ENCODE results near the gene SPNS2. TPM values are rescaled to one million over a fixed set of nuclear protein-coding genes. Genes with fewer than 3 reads are reported as not detected.

Gene SPNS2
- total and polyA plus RNA-seq, 10 of the 15 experiments (the other 5 are each of a cell fraction or from before 2014, with no cell fraction given), result 0.04 to 1.1 (median 0.23) TPM; not detected in 2

GRCh38 chr17:4540687-4541327, 42.1 kb downstream of the SPNS2 start (continued):
- TF ChIP-seq CUX1 (IDR thresholded peaks at IDR 0.05; ENCODE audit: insufficient replicate concordance, low read depth, low read length), result no peak
- no peak for TF ChIP-seq POU2F2 (IDR thresholded peaks at IDR 0.05; ENCODE audit: borderline replicate concordance, low read depth, low read length)
- no peak for TF ChIP-seq E2F4 (IDR thresholded peaks at IDR 0.05; ENCODE audit: low read depth, low read length)
- TF ChIP-seq POLR2A (IDR thresholded peaks at IDR 0.05; ENCODE audit: low read depth, low read length), result no peak
- no peak for TF ChIP-seq SP1 (IDR thresholded peaks at IDR 0.05; ENCODE audit: low read depth, low read length)
